GM12872 (cell line): Measurements from ENCODE around the gene DTNB.

Experiments used
- TF ChIP-seq, protein P1 (sequence below): IDR thresholded peaks from 3 replicates; pipeline ENCODE4 v1.5.1; 2011; ENCODE audit warnings: low read depth, mild to moderate bottlenecking, low read length, moderate library complexity; ENCODE audit not compliant: insufficient read depth

DTNB gene

DNA sequence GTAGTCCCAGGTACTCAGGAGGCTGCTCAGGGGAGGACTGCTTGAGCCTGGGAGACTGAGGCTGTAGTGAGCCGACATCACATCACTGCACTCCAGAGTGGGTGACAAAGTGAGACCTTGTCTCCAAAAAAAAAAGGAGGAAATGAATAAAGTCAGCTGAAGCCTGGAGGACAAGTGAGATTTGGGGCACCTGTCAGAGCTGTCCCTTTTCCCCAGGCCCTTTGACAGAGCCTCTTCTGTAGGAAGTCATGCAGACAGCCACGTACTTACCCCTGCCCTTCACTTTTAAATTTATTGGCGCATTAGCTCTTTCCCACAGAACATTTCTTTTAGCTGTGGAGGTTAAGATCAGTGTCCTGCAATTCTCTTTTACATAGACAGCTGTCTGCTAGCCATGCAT is 180.7 kb downstream of the DTNB start:
- TF ChIP-seq, protein P1, sequence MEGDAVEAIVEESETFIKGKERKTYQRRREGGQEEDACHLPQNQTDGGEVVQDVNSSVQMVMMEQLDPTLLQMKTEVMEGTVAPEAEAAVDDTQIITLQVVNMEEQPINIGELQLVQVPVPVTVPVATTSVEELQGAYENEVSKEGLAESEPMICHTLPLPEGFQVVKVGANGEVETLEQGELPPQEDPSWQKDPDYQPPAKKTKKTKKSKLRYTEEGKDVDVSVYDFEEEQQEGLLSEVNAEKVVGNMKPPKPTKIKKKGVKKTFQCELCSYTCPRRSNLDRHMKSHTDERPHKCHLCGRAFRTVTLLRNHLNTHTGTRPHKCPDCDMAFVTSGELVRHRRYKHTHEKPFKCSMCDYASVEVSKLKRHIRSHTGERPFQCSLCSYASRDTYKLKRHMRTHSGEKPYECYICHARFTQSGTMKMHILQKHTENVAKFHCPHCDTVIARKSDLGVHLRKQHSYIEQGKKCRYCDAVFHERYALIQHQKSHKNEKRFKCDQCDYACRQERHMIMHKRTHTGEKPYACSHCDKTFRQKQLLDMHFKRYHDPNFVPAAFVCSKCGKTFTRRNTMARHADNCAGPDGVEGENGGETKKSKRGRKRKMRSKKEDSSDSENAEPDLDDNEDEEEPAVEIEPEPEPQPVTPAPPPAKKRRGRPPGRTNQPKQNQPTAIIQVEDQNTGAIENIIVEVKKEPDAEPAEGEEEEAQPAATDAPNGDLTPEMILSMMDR = no peak

- TF ChIP-seq, protein P1 = no peak
Observed at GRCh38 chr2:25491966-25492532, 181.3 kb downstream of the DTNB start.

- TF ChIP-seq, protein P1 = no peak
Observed at GRCh38 chr2:25491003-25491696, 182.2 kb downstream of the DTNB start.

- TF ChIP-seq, protein P1 = no peak
Observed at GRCh38 chr2:25490217-25490616, 183.2 kb downstream of the DTNB start.

DNA sequence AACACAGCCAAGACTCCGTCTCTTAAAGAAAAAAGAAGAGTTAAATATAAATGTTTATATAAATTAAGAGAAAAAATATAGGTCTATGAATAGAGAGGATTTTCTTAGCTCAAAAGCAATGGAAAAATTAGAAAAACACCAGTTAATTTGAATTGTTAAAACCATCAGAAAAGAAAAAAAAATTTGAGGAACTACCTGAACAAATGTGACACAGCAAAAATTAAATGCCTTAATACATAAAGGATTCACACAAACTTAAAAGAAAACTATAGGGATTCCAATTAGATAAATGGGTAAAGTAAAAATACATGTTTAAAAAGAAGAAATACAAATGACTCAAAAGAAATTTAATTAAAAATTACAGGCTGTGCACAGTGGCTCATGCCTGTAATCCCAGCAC is 183.7 kb downstream of the DTNB start:
- TF ChIP-seq, protein P1 = no peak

DNA sequence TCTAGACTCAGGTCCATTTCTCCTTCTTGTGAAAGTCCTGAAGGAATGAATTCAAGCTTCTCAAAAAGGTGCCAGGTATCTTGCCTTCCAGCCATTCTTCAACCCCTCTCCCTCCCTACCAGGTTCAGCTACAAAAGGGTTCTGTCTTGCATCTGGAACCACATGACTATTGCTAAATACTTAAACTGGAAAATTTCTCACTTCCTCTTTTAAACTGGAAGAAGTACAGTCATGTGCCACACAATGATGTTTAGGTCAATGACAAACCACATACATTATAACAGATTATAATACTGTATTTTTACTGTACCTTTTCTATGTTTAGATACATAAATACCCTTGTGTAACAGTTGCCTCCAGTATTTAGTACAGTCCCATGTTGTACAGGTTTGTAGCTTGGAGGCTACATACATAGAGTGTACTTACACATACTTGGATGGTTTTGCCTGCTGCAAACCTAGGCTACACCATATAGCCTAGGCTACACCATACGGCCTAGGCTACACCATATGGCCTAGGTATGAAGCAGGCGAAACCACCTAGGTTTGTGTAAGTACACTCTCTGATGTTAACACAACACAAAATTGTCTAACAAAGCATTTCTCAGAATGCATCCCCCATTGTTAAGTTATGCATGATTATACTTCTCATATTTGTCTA is 189.6 kb downstream of the DTNB start:
- TF ChIP-seq, protein P1 = no peak

DNA sequence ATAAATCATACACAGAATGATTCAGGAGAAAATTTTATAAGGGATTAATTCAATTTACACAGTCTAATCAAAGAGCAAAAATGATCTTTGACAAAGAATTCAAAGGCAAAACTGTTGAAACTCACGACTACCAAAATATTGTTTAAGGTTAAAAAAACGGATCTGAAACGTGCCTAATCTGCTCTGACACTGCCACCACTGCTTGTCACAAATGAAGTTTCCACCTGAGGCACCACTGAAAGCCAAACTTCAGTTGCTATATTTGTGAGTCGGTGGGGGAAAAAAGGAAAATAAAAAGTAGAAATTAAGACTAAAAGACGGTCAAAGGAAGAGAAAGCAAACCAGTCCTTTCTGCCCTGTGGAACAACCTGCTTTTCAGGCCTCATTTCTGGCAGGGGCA is 191.0 kb downstream of the DTNB start:
- TF ChIP-seq, protein P1 = no peak
